Left forelimb (tissue), 1 donor: ENCODE results near the gene CNGA1.

Experiments
- DNase-seq: peaks from one replicate; pipeline ENCODE4 v3.0.0-alpha.2; 2018; ENCODE audit warnings: low spot score

CNGA1 gene

GRCh38 chr4:47899639-47900038 is 116.8 kb downstream of the CNGA1 start:
- DNase-seq, result no peak

- DNase-seq, result no peak
Observed at GRCh38 chr4:47891928-47892327, 124.6 kb downstream of the CNGA1 start.
